Activated CD8-positive, alpha-beta T cell treated with anti-CD3 and anti-CD28 coated beads for 36 hours (primary cell): ENCODE data around the gene CD69. TPM values are rescaled to one million over a fixed set of nuclear protein-coding genes. Genes with fewer than 3 reads are reported as not detected.

Experiments used
- ATAC-seq: fragments of 200-7000 bp; cut with Tn5 transposase; one replicate; pipeline ENCODE4 v1.10.0; 2021; ENCODE audit warnings: mild to moderate bottlenecking, moderate library complexity
- CTCF ChIA-PET: fragments of 350-600 bp; sonication (Branson Sonifier 250); formaldehyde crosslinking; loops from one replicate; lab custom pipeline; 2021; ENCODE audit warnings: antibody characterized with exemption; lab: Charles Lee
- POLR2A ChIA-PET: fragments of 350-600 bp; sonication (Branson Sonifier 250); formaldehyde crosslinking; loops from one replicate; lab custom pipeline; 2021; ENCODE audit warnings: antibody characterized with exemption; lab: Charles Lee
- DNase-seq: peaks from one replicate; pipeline ENCODE4 v3.0.0-alpha.2; 2020
- H3K27ac Mint-ChIP-seq: one replicate; pipeline ENCODE4 v1.8.0; 2021; ENCODE audit warnings: mild to moderate bottlenecking, mixed read lengths
- H3K27me3 Mint-ChIP-seq: one replicate; pipeline ENCODE4 v1.8.0; 2021; ENCODE audit warnings: mixed read lengths
- H3K36me3 Mint-ChIP-seq: one replicate; pipeline ENCODE4 v1.8.0; 2021; ENCODE audit warnings: low read depth, mixed read lengths
- H3K4me1 Mint-ChIP-seq: one replicate; pipeline ENCODE4 v1.8.0; 2021; ENCODE audit warnings: low read depth, mixed read lengths
- H3K4me3 Mint-ChIP-seq: one replicate; pipeline ENCODE4 v1.8.0; 2021; ENCODE audit warnings: mild to moderate bottlenecking, moderate library complexity, mixed read lengths
- H3K9me3 Mint-ChIP-seq: one replicate; pipeline ENCODE4 v1.8.0; 2021; ENCODE audit warnings: mixed read lengths
- CTCF ChIP-seq: fragments of 200-600 bp; IDR thresholded peaks from one replicate; pipeline ENCODE4 v1.8.0; 2022; ENCODE audit warnings: antibody characterized with exemption, mild to moderate bottlenecking
- intact Hi-C: fragments of 100-400 bp; cut with micrococcal nuclease; formaldehyde crosslinking; loops from one replicate; pipeline ENCODE4 v1.10.0; 2022
- total RNA-seq, 2 experiments: library from RNA; stranded (reverse); gene quantifications; one replicate each; pipeline ENCODE4 v1.2.3, GENCODE V29; 2021

The CD69 gene
- total RNA-seq: 100 to 1,000 TPM; 166 to 174 TPM

DNA sequence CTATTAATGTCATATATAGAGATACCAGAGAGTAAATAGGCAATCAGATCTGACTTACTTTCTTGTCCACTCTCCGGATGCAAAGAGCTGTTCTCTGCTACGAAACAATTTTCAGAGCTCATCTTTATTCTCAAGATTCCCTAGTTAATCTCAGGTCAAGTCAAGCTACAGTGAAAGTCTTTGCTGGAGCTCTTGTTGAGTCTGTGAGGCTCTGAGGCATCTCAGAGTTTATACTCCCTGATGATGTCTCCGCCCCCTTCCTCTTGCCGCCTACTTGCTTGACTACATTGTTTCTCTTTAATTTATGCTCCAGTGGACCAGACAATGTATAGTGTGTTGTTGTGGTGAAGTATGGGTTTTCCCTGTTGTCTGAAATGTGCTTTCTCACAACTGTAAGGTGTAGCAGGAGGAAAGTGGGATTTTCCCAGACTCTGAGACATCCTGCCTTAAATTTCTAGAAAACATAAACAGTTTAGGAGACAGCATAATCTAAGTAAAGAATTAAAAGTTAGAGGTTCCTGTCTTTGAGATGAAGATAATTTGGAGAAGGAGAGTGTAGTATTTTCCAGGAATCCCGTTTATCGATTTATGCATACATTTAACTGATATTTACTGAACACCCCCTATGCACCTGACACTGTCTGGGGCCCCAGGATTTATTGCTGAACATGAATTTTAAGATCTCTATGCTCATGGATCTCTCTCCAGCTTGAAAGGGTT is at the start of gene CD69:
TSS of gene CD69 (minus strand) at position 203 of the 720 bp plus-strand sequence. CDS start at position 122, 81 bp downstream.
- CTCF ChIA-PET: interaction anchor here (0.8 to 23.1 kb wide), 11 partner anchors 9 to 113 kb away, joined by 3 to 791 read pairs (median 6); partner anchors contain the start of genes CLEC2D and CLECL1
- ATAC-seq: peak; percentile 57
- intact Hi-C loops: loop anchor here (1.0 kb wide), 1 partner anchor 33 kb away; no protein-coding TSS in a partner anchor
- POLR2A ChIA-PET: interaction anchor here (0.7 to 14.9 kb wide), 22 partner anchors 9 to 794 kb away, joined by 3 to 752 read pairs (median 8); partner anchors contain the start of genes CLEC2B, CLEC2D and CLECL1
- Mint-ChIP-seq H3K36me3 (peaks cover 57% of the 10 kb centered on the region), H3K27me3 (no peaks in the 10 kb centered on the region), H3K9me3 (peaks cover 6% of the 10 kb centered on the region), H3K27ac (peak within 1 kb of the TSS; percentile 99), H3K4me1 (peaks cover 34% of the 10 kb centered on the region), H3K4me3 (peak within 1 kb of the TSS; percentile 97)
- TF ChIP-seq CTCF: no peak
- DNase-seq: peak; percentile 89

- Mint-ChIP-seq H3K4me1 (peaks cover 14% of the 10 kb centered on the region), H3K27ac (no peak overlapping the region), H3K27me3 (peaks cover 5% of the 10 kb centered on the region), H3K9me3 (no peaks in the 10 kb centered on the region), H3K36me3 (no peaks in the 10 kb centered on the region), H3K4me3 (no peak overlapping the region)
- intact Hi-C loops: loop anchor here (5.0 kb wide), 2 partner anchors 57 to 332 kb away; partner anchors contain the start of gene CLEC2B
- no peak for ATAC-seq
- DNase-seq: no peak
- no peak for TF ChIP-seq CTCF
- POLR2A ChIA-PET: no interaction called here
- CTCF ChIA-PET: interaction anchor here (0.9 to 17.0 kb wide), 4 partner anchors 11 to 201 kb away, joined by 3 to 219 read pairs (median 22); no protein-coding TSS in a partner anchor
These were observed 49.2 kb upstream of the CD69 start for GRCh38 chr12:9809866-9810265.

DNA sequence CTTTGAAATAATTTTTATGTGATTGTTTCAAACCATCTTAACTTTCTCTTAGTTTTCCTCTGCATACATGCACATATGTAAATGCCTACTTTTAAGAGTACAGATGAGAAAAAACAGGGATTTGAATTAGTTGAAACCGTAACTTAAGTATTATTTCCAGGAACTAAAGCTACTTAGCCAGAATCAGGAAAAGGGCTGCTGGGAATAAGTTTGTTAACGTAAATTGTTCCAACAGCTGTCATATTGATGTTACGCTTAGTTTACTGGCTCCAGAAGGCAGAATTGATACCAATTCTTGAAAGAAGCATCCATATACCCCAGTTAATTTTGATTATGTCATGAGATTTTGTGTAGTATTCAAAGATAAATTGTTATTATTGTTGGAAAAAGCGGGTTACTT is 48.6 kb upstream of the CD69 start:
- no peak for DNase-seq
- CTCF ChIA-PET: interaction anchor here (1.0 to 17.0 kb wide), 5 partner anchors 11 to 202 kb away, joined by 3 to 219 read pairs (median 12); no protein-coding TSS in a partner anchor
- no peak overlapping the region for H3K4me3 Mint-ChIP-seq
- POLR2A ChIA-PET: no interaction called here
- H3K27ac Mint-ChIP-seq: no peak overlapping the region
- intact Hi-C loops: no loop called here
- H3K27me3 Mint-ChIP-seq: peaks cover 7% of the 10 kb centered on the region
- no peak for TF ChIP-seq CTCF
- no peak for ATAC-seq
- no peaks in the 10 kb centered on the region for H3K36me3 Mint-ChIP-seq
- peaks cover 14% of the 10 kb centered on the region for H3K4me1 Mint-ChIP-seq
- no peaks in the 10 kb centered on the region for H3K9me3 Mint-ChIP-seq

DNA sequence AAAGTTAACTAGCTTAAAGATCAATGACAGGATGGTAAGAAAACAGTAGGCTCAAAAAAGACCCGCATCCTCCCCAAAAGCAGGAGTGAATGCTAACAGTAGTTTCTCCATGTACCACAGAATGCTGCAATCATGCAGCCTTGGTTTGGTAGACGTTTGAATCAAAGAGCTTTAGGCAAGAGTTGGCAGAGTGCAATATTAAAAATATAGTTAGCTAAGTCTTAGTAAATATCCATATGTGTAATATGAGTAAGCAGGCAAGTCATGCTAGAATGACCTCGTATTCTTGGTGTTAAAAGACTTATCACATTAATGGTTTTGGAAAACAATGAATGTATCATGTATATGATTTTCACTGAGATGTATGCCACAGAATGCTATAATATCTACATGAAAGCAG is 47.8 kb upstream of the CD69 start:
- POLR2A ChIA-PET: interaction anchor here (1.2 kb wide), 1 partner anchor 58 kb away, joined by 4 read pairs; no protein-coding TSS in a partner anchor
- Mint-ChIP-seq H3K27ac (no peak overlapping the region), H3K36me3 (no peaks in the 10 kb centered on the region), H3K27me3 (peaks cover 7% of the 10 kb centered on the region), H3K9me3 (no peaks in the 10 kb centered on the region), H3K4me1 (peaks cover 8% of the 10 kb centered on the region), H3K4me3 (no peak overlapping the region)
- ATAC-seq (no peak), DNase-seq (no peak)
- intact Hi-C loops: no loop called here
- CTCF ChIA-PET: interaction anchor here (1.0 to 17.0 kb wide), 6 partner anchors 10 to 203 kb away, joined by 3 to 219 read pairs (median 8); no protein-coding TSS in a partner anchor
- no peak for TF ChIP-seq CTCF

GRCh38 chr12:9806714-9807113 is 46.0 kb upstream of the CD69 start:
- DNase-seq: no peak
- no peak for ATAC-seq
- peaks cover 6% of the 10 kb centered on the region for H3K4me1 Mint-ChIP-seq
- H3K36me3 Mint-ChIP-seq: no peaks in the 10 kb centered on the region
- ChIA-PET POLR2A (no interaction called here), CTCF (interaction anchor here (1.0 to 17.0 kb wide), 4 partner anchors 7 to 64 kb away, joined by 4 to 219 read pairs (median 24); no protein-coding TSS in a partner anchor)
- intact Hi-C loops: no loop called here
- H3K9me3 Mint-ChIP-seq: no peaks in the 10 kb centered on the region
- peaks cover 7% of the 10 kb centered on the region for H3K27me3 Mint-ChIP-seq
- H3K27ac Mint-ChIP-seq: no peak overlapping the region
- H3K4me3 Mint-ChIP-seq: no peak overlapping the region
- no peak for TF ChIP-seq CTCF
